K562 (cell line): ENCODE measurements around the gene ASB6. TPM values are rescaled to one million over a fixed set of nuclear protein-coding genes. Genes with fewer than 3 reads are reported as not detected.

Experiments
- CBX3 ChIP-seq, 2 experiments: IDR thresholded peaks; 1 replicate in 1 of 2; 2 replicates in 1 of 2; pipeline ENCODE4 v1.6.1; 2012; ENCODE audit warnings: inconsistent platforms in 2 of 2, low read length in 2 of 2, borderline replicate concordance in 1 of 2, control low read depth in 1 of 2
- CCNT2 ChIP-seq: IDR thresholded peaks from 2 replicates; pipeline ENCODE4 v1.6.1; 2011; ENCODE audit warnings: borderline replicate concordance, low read depth, mild to moderate bottlenecking, moderate library complexity, mixed read lengths, low read length; ENCODE audit not compliant: insufficient read length; ENCODE audit errors: extremely low read depth
- ILK ChIP-seq: fragments of 450-650 bp; IDR thresholded peaks from 2 replicates; pipeline ENCODE4 v1.6.1; 2016; ENCODE audit warnings: missing genetic modification characterization, low read depth, mild to moderate bottlenecking, missing compliant biosample characterization, moderate library complexity, borderline replicate concordance
- LARP7 ChIP-seq: fragments of 450-650 bp; IDR thresholded peaks from 2 replicates; pipeline ENCODE4 v1.6.1; 2016
- MEF2A ChIP-seq: IDR thresholded peaks from 2 replicates; pipeline ENCODE4 v1.6.1; 2011; ENCODE audit warnings: low read depth, mild to moderate bottlenecking, low read length, moderate library complexity; ENCODE audit not compliant: control insufficient read depth
- NFIC ChIP-seq: fragments of 450-650 bp; IDR thresholded peaks from 2 replicates; pipeline ENCODE4 v1.6.1; 2017; ENCODE audit warnings: mild to moderate bottlenecking, inconsistent platforms
- NR2C1 ChIP-seq, 2 experiments: fragments of 450-650 bp; IDR thresholded peaks; 2 replicates each; pipeline ENCODE4 v1.6.1; 2017; ENCODE audit warnings: mild to moderate bottlenecking in 2 of 2, antibody characterized with exemption in 1 of 2, inconsistent platforms in 1 of 2, missing compliant biosample characterization in 1 of 2, missing genetic modification characterization in 1 of 2
- PTBP1 ChIP-seq: fragments of 200-400 bp; formaldehyde crosslinking; IDR thresholded peaks from 2 replicates; pipeline ENCODE4 v1.6.1; 2017; ENCODE audit warnings: low read depth, low read length
- RERE ChIP-seq: sonication (generic); formaldehyde crosslinking; IDR thresholded peaks from 2 replicates; pipeline ENCODE4 v1.8.0; 2023; ENCODE audit warnings: missing genetic modification reagents, mild to moderate bottlenecking, borderline replicate concordance
- YY1 ChIP-seq, 3 experiments: IDR thresholded peaks; 2 replicates each; pipeline ENCODE4 v1.6.1; 2011; ENCODE audit warnings: low read length in 2 of 3, mild to moderate bottlenecking in 2 of 3, moderate library complexity in 2 of 3, borderline replicate concordance in 1 of 3, control low read depth in 1 of 3, low read depth in 1 of 3; ENCODE audit not compliant: insufficient read depth in 3 of 3, insufficient replicate concordance in 2 of 3, control insufficient read depth in 1 of 3, insufficient read length in 1 of 3; ENCODE audit errors: extremely low read depth in 1 of 3
- ZBTB8A ChIP-seq: fragments of 450-650 bp; IDR thresholded peaks from 2 replicates; pipeline ENCODE4 v1.6.1; 2018; ENCODE audit warnings: mild to moderate bottlenecking, moderate library complexity; ENCODE audit not compliant: partially characterized antibody
- ZNF165 ChIP-seq: fragments of 250-450 bp; sonication (Bioruptor Pico); IDR thresholded peaks from 2 replicates; pipeline ENCODE4 v1.4.0; 2020; ENCODE audit warnings: borderline replicate concordance
- polyA plus RNA-seq, 8 experiments: library from polyadenylated mRNA; depleted of rRNA in 4 of 8; stranded (reverse) in 5 of 8; unstranded in 3 of 8; fragments of >200 nt; fragmentation: Nextera tagmentation in 2 of 8; fragmentation: Illumina TruSeq in 1 of 8; extraction: Ambion mirVana in 2 of 8; extraction: Trizol in 1 of 8; gene quantifications; 2 replicates each; pipeline versions ENCODE4 v1.2.1 to v1.2.3, GENCODE V29; 2011 to 2014; ENCODE audit warnings: inconsistent platforms in 1 of 8, missing spikeins in 1 of 8
- total RNA-seq, 7 experiments: library from RNA; depleted of rRNA in 6 of 7; stranded (reverse); fragments of >200 nt in 6 of 7; fragmentation: Illumina TruSeq in 2 of 7; extraction: Trizol in 2 of 7; gene quantifications; 2 replicates each; pipeline versions ENCODE4 v1.2.1 to v1.2.3, GENCODE V29; 2011 to 2021; ENCODE audit warnings: low replicate concordance in 1 of 7
- TF ChIP-seq, protein P1 (sequence below), 2 experiments: fragments of 450-650 bp; conservative IDR thresholded peaks; 2 replicates each; pipeline ENCODE4 v1.6.1; 2017; ENCODE audit warnings: mild to moderate bottlenecking in 2 of 2, moderate library complexity in 2 of 2
- TF ChIP-seq, protein P2 (sequence below), 2 experiments: IDR thresholded peaks in 1 of 2; conservative IDR thresholded peaks in 1 of 2; 2 replicates each; pipeline ENCODE4 v1.6.1; 2016; ENCODE audit warnings: low read depth in 2 of 2, mild to moderate bottlenecking in 1 of 2, missing compliant biosample characterization in 1 of 2, missing genetic modification characterization in 1 of 2, moderate library complexity in 1 of 2

ASB6 gene
- total and polyA plus RNA-seq, 9 of the 15 experiments (the other 6 are each of a cell fraction or from before 2014, with no cell fraction given), result 0.92 to 17.8 (median 11.3) TPM

- TF ChIP-seq, protein P1, sequence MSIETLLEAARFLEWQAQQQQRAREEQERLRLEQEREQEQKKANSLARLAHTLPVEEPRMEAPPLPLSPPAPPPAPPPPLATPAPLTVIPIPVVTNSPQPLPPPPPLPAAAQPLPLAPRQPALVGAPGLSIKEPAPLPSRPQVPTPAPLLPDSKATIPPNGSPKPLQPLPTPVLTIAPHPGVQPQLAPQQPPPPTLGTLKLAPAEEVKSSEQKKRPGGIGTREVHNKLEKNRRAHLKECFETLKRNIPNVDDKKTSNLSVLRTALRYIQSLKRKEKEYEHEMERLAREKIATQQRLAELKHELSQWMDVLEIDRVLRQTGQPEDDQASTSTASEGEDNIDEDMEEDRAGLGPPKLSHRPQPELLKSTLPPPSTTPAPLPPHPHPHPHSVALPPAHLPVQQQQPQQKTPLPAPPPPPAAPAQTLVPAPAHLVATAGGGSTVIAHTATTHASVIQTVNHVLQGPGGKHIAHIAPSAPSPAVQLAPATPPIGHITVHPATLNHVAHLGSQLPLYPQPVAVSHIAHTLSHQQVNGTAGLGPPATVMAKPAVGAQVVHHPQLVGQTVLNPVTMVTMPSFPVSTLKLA (conservative IDR thresholded peaks at IDR 0.05), result peak; percentile 66 to 91
- TF ChIP-seq MEF2A (no peak; the same call in 1 of the 2 replicates), CBX3 (IDR thresholded peaks at IDR 0.05; ENCODE audit: borderline replicate concordance in 1 of 2, low read length in 2 of 2) (peak in 1 of 2 experiments; percentile 82; a peak in 1 of 3 replicates), ILK (tag) (no peak), ZNF165 (no peak), NFIC (peak; percentile 53), RERE (CRISPR knock-in tag) (0 out of 2 replicates have a peak, but pooled peaks have one; percentile 28), NR2C1 (IDR thresholded peaks at IDR 0.05) (no peak), NR2C1 (tag; IDR thresholded peaks at IDR 0.05) (no peak), PTBP1 (no peak), CCNT2 (peak; percentile 96), LARP7 (no peak), YY1 (IDR thresholded peaks at IDR 0.05; ENCODE audit: borderline replicate concordance in 1 of 3, control insufficient read depth in 1 of 3, extremely low read depth in 1 of 3, insufficient read depth in 3 of 3, insufficient read length in 1 of 3, insufficient replicate concordance in 2 of 3, low read depth in 1 of 3, low read length in 2 of 3) (peak in 2 of 3 experiments; percentile 56 to 61), ZBTB8A (no peak)
- TF ChIP-seq, protein P2, sequence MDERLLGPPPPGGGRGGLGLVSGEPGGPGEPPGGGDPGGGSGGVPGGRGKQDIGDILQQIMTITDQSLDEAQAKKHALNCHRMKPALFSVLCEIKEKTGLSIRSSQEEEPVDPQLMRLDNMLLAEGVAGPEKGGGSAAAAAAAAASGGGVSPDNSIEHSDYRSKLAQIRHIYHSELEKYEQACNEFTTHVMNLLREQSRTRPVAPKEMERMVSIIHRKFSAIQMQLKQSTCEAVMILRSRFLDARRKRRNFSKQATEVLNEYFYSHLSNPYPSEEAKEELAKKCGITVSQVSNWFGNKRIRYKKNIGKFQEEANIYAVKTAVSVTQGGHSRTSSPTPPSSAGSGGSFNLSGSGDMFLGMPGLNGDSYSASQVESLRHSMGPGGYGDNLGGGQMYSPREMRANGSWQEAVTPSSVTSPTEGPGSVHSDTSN (CRISPR knock-in tag; IDR thresholded peaks at IDR 0.05; ENCODE audit: low read depth), result no peak
- TF ChIP-seq, protein P2 (tag; conservative IDR thresholded peaks at IDR 0.05; ENCODE audit: low read depth), result no peak
These were observed at the start of gene ASB6 (continued) for GRCh38 chr9:129641750-129642585.
